Measurements from ENCODE around the gene RCAN3. TPM values are rescaled to one million over a fixed set of nuclear protein-coding genes. Genes with fewer than 3 reads are reported as not detected.

RCAN3 gene
- total and polyA plus RNA-seq, 2 of the 13 experiments (the other 11 are each of a cell fraction or from before 2014, with no cell fraction given): 12.2 to 13.3 TPM

GRCh38 chr1:24502065-24502708 lies 449 bp upstream of the RCAN3 start (continued):
- no peak for TF ChIP-seq ZNF274 (CRISPR knock-in tag; IDR thresholded peaks at IDR 0.05)
- TF ChIP-seq ELF1 (CRISPR knock-in tag; IDR thresholded peaks at IDR 0.05): 0 out of 2 replicates have a peak, but pooled peaks have one; percentile 19
- no peak for TF ChIP-seq NFKBIZ (CRISPR knock-in tag; IDR thresholded peaks at IDR 0.05)
- TF ChIP-seq ZBTB7B (CRISPR knock-in tag; IDR thresholded peaks at IDR 0.05): 0 out of 2 replicates have a peak, but pooled peaks have one; percentile 45
- no peak for TF ChIP-seq ZKSCAN5 (CRISPR knock-in tag; IDR thresholded peaks at IDR 0.05)
- TF ChIP-seq POLR2AphosphoS5 (IDR thresholded peaks at IDR 0.05; ENCODE audit: low read depth, low read length): peak; percentile 40; the same call in 1 of the 2 replicates
- TF ChIP-seq CCDC6 (CRISPR knock-in tag; IDR thresholded peaks at IDR 0.05): 0 out of 2 replicates have a peak, but pooled peaks have one; percentile 3
- TF ChIP-seq ZNF775 (CRISPR knock-in tag; IDR thresholded peaks at IDR 0.05; ENCODE audit: borderline replicate concordance): no peak
- no peak for TF ChIP-seq MEIS1 (CRISPR knock-in tag; IDR thresholded peaks at IDR 0.05; ENCODE audit: borderline replicate concordance)
- no peak for TF ChIP-seq E2F5 (CRISPR knock-in tag; conservative IDR thresholded peaks at IDR 0.05)
- no peak for TF ChIP-seq FOXO4 (CRISPR knock-in tag; conservative IDR thresholded peaks at IDR 0.05)
- no peak for TF ChIP-seq ZNF550 (CRISPR knock-in tag; IDR thresholded peaks at IDR 0.05; ENCODE audit: borderline replicate concordance)
- TF ChIP-seq GLMP (CRISPR knock-in tag; IDR thresholded peaks at IDR 0.05; ENCODE audit: borderline replicate concordance): no peak
- no peak for TF ChIP-seq ZBTB4 (CRISPR knock-in tag; IDR thresholded peaks at IDR 0.05; ENCODE audit: borderline replicate concordance)
- no peak for TF ChIP-seq MAFK (conservative IDR thresholded peaks at IDR 0.05 in 1 of 2, IDR thresholded peaks at IDR 0.05 in 1 of 2; ENCODE audit: low read length in 2 of 2)
- TF ChIP-seq ZKSCAN1 (IDR thresholded peaks at IDR 0.05; ENCODE audit: low read length): no peak
- peak; percentile 66; the same call in 1 of the 2 replicates for TF ChIP-seq DRAP1 (CRISPR knock-in tag; IDR thresholded peaks at IDR 0.05)
- no peak for TF ChIP-seq ZBTB1 (CRISPR knock-in tag; IDR thresholded peaks at IDR 0.05; ENCODE audit: borderline replicate concordance)
- TF ChIP-seq ZBTB26 (CRISPR knock-in tag; IDR thresholded peaks at IDR 0.05; ENCODE audit: borderline replicate concordance): 0 out of 2 replicates have a peak, but pooled peaks have one; percentile 37
- no peak; the same call in 1 of the 2 replicates for TF ChIP-seq ISL2 (CRISPR knock-in tag; IDR thresholded peaks at IDR 0.05)
- TF ChIP-seq ZSCAN29 (CRISPR knock-in tag; conservative IDR thresholded peaks at IDR 0.05): peak; percentile 39; the same call in 1 of the 2 replicates

All from HepG2 (cell line).